A673 (cell line): ENCODE measurements around the gene LPCAT1. TPM values are rescaled to one million over a fixed set of nuclear protein-coding genes. Genes with fewer than 3 reads are reported as not detected.

Experiments used
- BruUV-seq: library from RNA; stranded (reverse); fragments of 400-500 nt; replicated peaks from 2 replicates; lab custom pipeline; 2021; lab: Mats Ljungman, UMichigan
- CTCF ChIA-PET: fragments of 300-600 bp; sonication (Branson Sonifier 250); formaldehyde crosslinking; loops from one replicate; lab custom pipeline; 2022; ENCODE audit warnings: antibody characterized with exemption; lab: Charles Lee
- POLR2A ChIA-PET: fragments of 300-600 bp; sonication (Branson Sonifier 250); formaldehyde crosslinking; loops from one replicate; lab custom pipeline; 2022; ENCODE audit warnings: antibody characterized with exemption; ENCODE audit not compliant: low non-redundant PET; lab: Charles Lee
- DNase-seq: peaks from one replicate; pipeline ENCODE4 v3.0.0-alpha.2; 2015; ENCODE audit warnings: low spot score
- H3K27ac ChIP-seq: fragments of 200-600 bp; sonication (generic); 2 replicates; pipeline ENCODE4 v1.5.1; 2016; ENCODE audit warnings: mixed run types, low read depth, mild to moderate bottlenecking, mixed read lengths, antibody characterized with exemption, low read length; ENCODE audit not compliant: poor library complexity, severe bottlenecking
- H3K27me3 ChIP-seq: fragments of 200-600 bp; sonication (generic); replicated peaks from 2 replicates; pipeline ENCODE4 v1.6.1; 2017; ENCODE audit warnings: mixed run types, low read depth, mild to moderate bottlenecking, mixed read lengths, antibody characterized with exemption, low read length; ENCODE audit not compliant: insufficient read depth, poor library complexity
- H3K36me3 ChIP-seq: fragments of 200-600 bp; sonication (generic); 2 replicates; pipeline ENCODE4 v1.6.1; 2016; ENCODE audit warnings: mixed run types, mild to moderate bottlenecking, mixed read lengths, antibody characterized with exemption, low read length; ENCODE audit not compliant: insufficient read depth, poor library complexity, severe bottlenecking
- H3K4me1 ChIP-seq: fragments of 200-600 bp; sonication (generic); 2 replicates; pipeline ENCODE4 v1.6.1; 2017; ENCODE audit warnings: mixed run types, mild to moderate bottlenecking, mixed read lengths, antibody characterized with exemption, low read length; ENCODE audit not compliant: insufficient read depth, poor library complexity, severe bottlenecking
- H3K4me3 ChIP-seq: fragments of 200-600 bp; sonication (generic); 2 replicates; pipeline ENCODE4 v1.5.1; 2016; ENCODE audit warnings: low read depth, mixed run types, mild to moderate bottlenecking, mixed read lengths, low read length; ENCODE audit not compliant: poor library complexity, severe bottlenecking
- H3K9me3 ChIP-seq: fragments of 200-600 bp; sonication (generic); 2 replicates; pipeline ENCODE4 v1.6.1; 2016; ENCODE audit warnings: mixed run types, low read depth, mild to moderate bottlenecking, mixed read lengths, antibody characterized with exemption, low read length; ENCODE audit not compliant: poor library complexity, severe bottlenecking
- CTCF ChIP-seq: fragments of 300-800, 200-600 bp; sonication (generic); conservative IDR thresholded peaks from 2 replicates; pipeline ENCODE4 v1.5.1; 2017; ENCODE audit warnings: low read depth, mild to moderate bottlenecking, antibody characterized with exemption, low read length, moderate library complexity, mixed read lengths
- EZH2 ChIP-seq: fragments of 200-600 bp; sonication (generic); IDR thresholded peaks from 2 replicates; pipeline ENCODE4 v1.6.1; 2017; ENCODE audit warnings: borderline replicate concordance, low read depth, mild to moderate bottlenecking, mixed read lengths, antibody characterized with exemption, low read length; ENCODE audit not compliant: poor library complexity, severe bottlenecking
- intact Hi-C: fragments of 100-400 bp; cut with micrococcal nuclease; formaldehyde crosslinking; loops from one replicate; pipeline ENCODE4 v1.10.0; 2022; ENCODE audit not compliant: unreplicated experiment
- microRNA-seq: library from miRNA; unstranded; fragments of <30 nt; microRNA quantifications from one replicate; pipeline ENCODE4 v1.2.0, GENCODE V29; 2021
- total RNA-seq: library from RNA; stranded (reverse); gene quantifications from 2 replicates; pipeline ENCODE4 v1.2.3, GENCODE V29; 2021

LPCAT1 gene
- total RNA-seq, 1 experiment from 2014 or later = 97.3 TPM

- H3K27me3 ChIP-seq = peaks cover 6% of the 10 kb centered on the region
- BruUV-seq = no TSS peak
- H3K27ac ChIP-seq = no peak overlapping the region
- no peaks in the 10 kb centered on the region for H3K9me3 ChIP-seq
- intact Hi-C loops = no loop called here
- ChIA-PET CTCF (no interaction called here), POLR2A (no interaction called here)
- H3K4me1 ChIP-seq = no peaks in the 10 kb centered on the region
- no peak for DNase-seq
- TF ChIP-seq EZH2 (no peak), CTCF (no peak)
- H3K4me3 ChIP-seq = no peak overlapping the region
- H3K36me3 ChIP-seq = no peaks in the 10 kb centered on the region
Measured at GRCh38 chr5:1412163-1412562, 111.6 kb downstream of the LPCAT1 start.

Small RNA genes lying within 50 kb of the gene (microRNA-seq; reads per million reads assigned to microRNA genes)
- not detected for gene MIR6075

Other genes with a start within 250 kb of the LPCAT1 start
- 14.2 and 17.1 TPM in 2 replicates for gene TERT, start 228.9 kb downstream of the LPCAT1 start, total RNA-seq
- 128 and 146 TPM in 2 replicates for gene CLPTM1L, start 178.9 kb downstream of the LPCAT1 start, total RNA-seq
- gene SLC6A3, start 78.5 kb downstream of the LPCAT1 start, total RNA-seq = not detected in 2 replicates